ENCODE measurements around the gene MTMR12.
A peak's percentile ranks its signal among the peaks of the same experiment; 100 is the strongest.

MTMR12 gene

GRCh38 chr5:32232441-32233219 is 80.1 kb downstream of the MTMR12 start:
- ChIA-PET CTCF (interaction anchor here (0.5 to 2.7 kb wide), 17 partner anchors 8 to 381 kb away, joined by 3 to 20 read pairs (median 4); partner anchors contain the start of gene GOLPH3), POLR2A (ENCODE audit: low non-redundant PET) (no interaction called here)
- peak; percentile 84 for TF ChIP-seq CTCF (conservative IDR thresholded peaks at IDR 0.05; ENCODE audit: low read depth)
- peak; percentile 53 for DNase-seq (ENCODE audit: low spot score)
- no peak overlapping the region for H3K27ac ChIP-seq

GRCh38 chr5:32231929-32232328 is 80.8 kb downstream of the MTMR12 start:
- no peak overlapping the region for H3K27ac ChIP-seq
- DNase-seq (ENCODE audit: low spot score): no peak
- ChIA-PET POLR2A (ENCODE audit: low non-redundant PET) (no interaction called here), CTCF (interaction anchor here (0.6 to 2.7 kb wide), 11 partner anchors 10 to 382 kb away, joined by 3 to 20 read pairs (median 4); partner anchors contain the start of gene GOLPH3)
- TF ChIP-seq CTCF (conservative IDR thresholded peaks at IDR 0.05; ENCODE audit: low read depth): no peak

GRCh38 chr5:32231241-32231640 is 81.5 kb downstream of the MTMR12 start:
- DNase-seq (ENCODE audit: low spot score): no peak
- ChIA-PET CTCF (interaction anchor here (2.7 kb wide), 1 partner anchor 98 kb away, joined by 20 read pairs; no protein-coding TSS in a partner anchor), POLR2A (ENCODE audit: low non-redundant PET) (interaction anchor here (0.7 kb wide), 1 partner anchor 88 kb away, joined by 6 read pairs; no protein-coding TSS in a partner anchor)
- no peak overlapping the region for H3K27ac ChIP-seq
- TF ChIP-seq CTCF (conservative IDR thresholded peaks at IDR 0.05; ENCODE audit: low read depth): no peak

- DNase-seq (ENCODE audit: low spot score): no peak
- ChIA-PET CTCF (no interaction called here), POLR2A (ENCODE audit: low non-redundant PET) (no interaction called here)
- no peak for TF ChIP-seq CTCF (conservative IDR thresholded peaks at IDR 0.05; ENCODE audit: low read depth)
- H3K27ac ChIP-seq: no peak overlapping the region
Observed at GRCh38 chr5:32230356-32231099, 82.2 kb downstream of the MTMR12 start.

- no peak for TF ChIP-seq CTCF (conservative IDR thresholded peaks at IDR 0.05; ENCODE audit: low read depth)
- H3K27ac ChIP-seq: no peak overlapping the region
- DNase-seq (ENCODE audit: low spot score): no peak
- CTCF ChIA-PET: no interaction called here
- POLR2A ChIA-PET (ENCODE audit: low non-redundant PET): no interaction called here
Observed at GRCh38 chr5:32229586-32229985, 83.2 kb downstream of the MTMR12 start.

- CTCF ChIA-PET: no interaction called here
- DNase-seq (ENCODE audit: low spot score): no peak
- POLR2A ChIA-PET (ENCODE audit: low non-redundant PET): no interaction called here
- H3K27ac ChIP-seq: no peak overlapping the region
- TF ChIP-seq CTCF (conservative IDR thresholded peaks at IDR 0.05; ENCODE audit: low read depth): no peak
Observed at GRCh38 chr5:32228816-32229215, 83.9 kb downstream of the MTMR12 start.
